GM18502 (cell line): ENCODE results near the gene MAGI2.
"Not testable (repeated sequence)": the region's sequence is repeated elsewhere in the genome, so short reads cannot be mapped to it uniquely, and the experiment has no call there.

ENCODE experiments used
- ATAC-seq: cut with Tn5 transposase; IDR thresholded peaks from one replicate; pipeline ENCODE4 v1.9.1; 2021; ENCODE audit warnings: mild to moderate bottlenecking; ENCODE audit not compliant: unreplicated experiment, poor library complexity

The MAGI2 gene

DNA sequence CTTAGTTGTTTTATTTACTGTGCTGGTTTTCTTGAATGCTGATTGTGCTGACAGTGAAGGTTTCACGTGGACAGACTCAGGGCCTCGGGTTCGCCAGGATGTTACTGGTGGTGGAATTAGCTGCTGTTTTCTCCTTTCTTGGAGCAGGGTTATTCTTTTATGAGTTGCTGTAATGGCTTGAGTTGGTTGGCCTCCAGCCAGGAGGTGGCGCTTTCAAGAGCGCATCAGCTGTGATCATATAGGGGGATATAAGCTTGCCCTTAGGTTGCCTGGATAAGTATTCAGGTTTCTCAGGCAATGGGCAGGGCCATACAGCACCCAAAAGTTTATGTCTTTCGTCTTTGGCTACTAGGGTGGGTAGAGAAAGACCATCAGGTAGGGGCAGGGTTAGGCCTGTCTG, 913.6 kb downstream of the MAGI2 start:
- ATAC-seq = no peak

- no peak for ATAC-seq
These were observed 917.8 kb downstream of the MAGI2 start for GRCh38 chr7:78535655-78536054.

DNA sequence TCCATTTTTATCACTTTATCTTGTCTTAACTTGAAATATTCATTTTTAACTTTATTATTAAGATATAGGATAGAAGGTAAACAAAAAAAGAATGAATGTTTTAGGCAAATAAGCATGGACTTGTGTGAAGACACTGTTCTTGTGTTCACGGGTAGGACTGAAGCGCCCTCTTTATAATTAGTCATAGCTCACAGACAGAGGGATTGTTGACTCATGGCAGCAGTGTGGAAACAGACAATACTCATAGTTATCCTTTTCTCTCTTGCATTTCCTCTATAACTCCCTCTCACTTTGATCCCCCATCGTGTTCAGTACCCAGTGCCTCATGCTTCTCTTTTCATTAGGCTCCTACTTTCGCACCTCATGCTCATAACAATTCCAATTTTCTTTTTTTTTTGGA, 923.1 kb downstream of the MAGI2 start:
- no peak for ATAC-seq

DNA sequence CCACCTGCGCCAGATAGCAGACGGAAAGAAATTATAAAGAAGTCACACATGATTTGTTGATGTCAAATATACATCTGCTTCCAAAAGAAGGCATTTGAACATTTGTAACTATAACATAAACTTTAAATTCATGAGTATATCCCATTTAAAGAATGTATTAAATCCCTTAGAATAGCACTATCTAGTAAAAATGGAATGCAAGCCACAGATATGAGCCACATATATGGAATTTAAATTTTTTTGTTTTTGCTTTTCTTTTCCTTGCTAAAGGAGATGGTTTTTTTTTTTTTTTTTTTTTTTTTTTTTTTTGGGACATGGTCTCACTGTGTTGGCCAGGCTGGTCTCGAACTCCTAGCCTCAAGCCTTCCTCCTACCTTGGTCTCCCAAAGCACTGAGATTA, 924.1 kb downstream of the MAGI2 start:
- ATAC-seq = no peak

GRCh38 chr7:78528964-78529363, 924.5 kb downstream of the MAGI2 start:
- no peak for ATAC-seq

GRCh38 chr7:78523930-78524329, 929.5 kb downstream of the MAGI2 start:
- ATAC-seq = no peak

- ATAC-seq = no peak
These were observed 931.5 kb downstream of the MAGI2 start for GRCh38 chr7:78521961-78522360.

DNA sequence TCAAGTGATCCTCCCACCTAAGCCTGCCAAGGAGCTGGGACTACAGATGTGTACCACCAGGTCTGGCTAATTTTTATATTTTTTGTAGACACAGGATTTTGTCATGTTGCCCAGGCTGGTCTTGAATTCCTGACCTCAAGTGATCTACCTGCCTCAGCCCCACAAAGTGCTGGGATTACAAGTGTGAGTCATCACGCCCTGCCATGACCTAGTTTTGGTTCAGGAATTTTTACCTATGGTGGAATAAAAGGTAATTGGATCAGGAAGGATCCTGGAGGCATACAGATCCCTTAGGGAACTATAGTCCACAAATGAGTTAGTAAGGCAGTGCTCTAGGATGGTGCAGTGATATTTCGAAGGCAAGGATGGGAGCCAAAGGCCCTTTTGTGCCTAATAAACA, 937.0 kb downstream of the MAGI2 start:
- ATAC-seq = no peak

- no peak for ATAC-seq
These were observed 938.8 kb downstream of the MAGI2 start for GRCh38 chr7:78514634-78515033.

- peak; percentile 73 for ATAC-seq
These were observed 942.8 kb downstream of the MAGI2 start for GRCh38 chr7:78510580-78511188.

GRCh38 chr7:78503301-78503700, 950.2 kb downstream of the MAGI2 start:
- not testable (repeated sequence) for ATAC-seq

DNA sequence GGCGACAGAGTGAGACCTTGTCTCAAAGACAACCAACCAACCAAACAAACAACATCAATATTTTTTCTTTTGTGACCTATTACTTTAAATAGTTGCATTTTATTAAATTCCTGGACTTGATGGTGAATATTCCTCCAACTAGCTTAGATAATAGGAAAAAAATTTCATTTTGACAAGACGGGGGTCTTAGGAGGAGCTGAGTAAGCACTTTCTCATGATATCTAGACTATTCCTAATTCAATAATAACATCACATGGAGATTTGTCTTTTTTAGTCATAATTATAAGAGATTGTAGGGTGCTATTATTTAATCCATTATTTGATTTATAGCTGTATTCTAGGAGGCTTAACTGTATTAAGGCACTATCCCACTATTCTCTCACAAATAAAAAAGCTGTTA, 952.4 kb downstream of the MAGI2 start:
- ATAC-seq = no peak

DNA sequence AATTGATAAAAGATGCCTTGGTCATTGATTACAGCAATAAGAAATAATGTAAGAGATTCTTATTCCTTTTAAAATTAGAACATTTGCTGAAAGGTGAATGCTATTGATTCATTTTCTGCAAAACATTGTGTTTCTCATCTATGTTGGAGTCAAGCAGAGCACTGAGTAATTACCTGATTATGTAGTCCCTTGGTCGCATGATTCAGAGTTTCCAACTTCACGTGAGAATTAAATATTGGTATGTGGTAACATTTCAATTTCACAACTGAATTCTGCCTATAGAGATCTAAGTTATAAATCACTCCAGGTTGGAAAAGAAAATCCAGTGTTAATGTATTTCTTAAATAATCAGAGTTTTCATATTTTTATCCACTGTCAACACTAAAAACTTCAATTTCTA, 953.5 kb downstream of the MAGI2 start:
- no peak for ATAC-seq

- no peak for ATAC-seq
These were observed 954.2 kb downstream of the MAGI2 start for GRCh38 chr7:78499283-78499682.

DNA sequence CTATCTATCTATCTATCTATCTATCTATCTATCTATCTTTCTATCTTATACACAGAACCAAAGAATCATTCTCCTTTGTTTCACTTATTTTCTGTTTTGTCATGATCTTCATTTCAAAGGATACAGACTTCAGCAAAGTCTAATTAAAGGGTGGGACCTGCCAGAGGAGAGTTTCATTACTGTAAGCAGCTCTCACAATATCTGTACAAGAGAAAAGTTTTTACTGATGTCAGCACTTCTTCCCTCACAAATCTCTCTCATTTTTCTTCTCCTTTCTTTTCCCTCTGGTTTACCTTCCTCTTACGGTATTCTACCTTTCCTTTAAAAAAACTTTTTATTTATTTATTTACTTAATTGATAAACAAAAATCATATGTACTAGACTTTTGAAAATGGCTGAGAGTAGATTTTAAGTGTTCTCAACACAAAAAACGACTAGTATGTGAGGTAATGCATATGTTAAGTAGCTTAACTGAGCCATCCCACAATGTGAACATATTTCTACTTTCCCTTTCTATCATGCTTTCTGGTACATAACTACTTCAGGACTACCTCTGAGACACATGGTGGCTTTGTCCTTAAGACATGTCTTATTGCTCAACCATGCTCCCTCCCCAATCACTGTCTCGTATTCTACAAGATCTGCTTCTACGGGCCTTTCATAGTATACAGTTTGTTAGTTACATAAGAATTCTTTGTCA, 955.6 kb downstream of the MAGI2 start:
- ATAC-seq = no peak

- ATAC-seq = no peak
These were observed 957.3 kb downstream of the MAGI2 start for GRCh38 chr7:78496096-78496630.

DNA sequence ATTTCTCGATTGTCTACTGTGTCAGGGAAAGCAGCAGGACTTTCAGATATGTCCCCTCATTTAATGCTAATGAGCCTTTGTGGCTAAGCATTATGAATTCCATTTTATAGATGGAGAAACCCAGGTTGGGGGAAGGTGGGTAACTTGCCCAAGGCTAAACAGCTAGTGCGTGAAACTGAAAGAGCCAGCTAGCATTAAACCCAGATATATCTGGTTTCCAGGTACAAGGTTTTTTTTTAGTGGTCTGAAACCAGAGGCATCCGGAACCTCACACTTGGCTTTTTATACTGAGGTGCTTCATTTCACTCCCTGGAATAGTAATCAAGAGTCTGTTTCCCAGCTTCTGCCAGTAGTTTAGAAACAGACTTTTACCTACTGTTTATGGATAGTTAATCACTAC, 960.1 kb downstream of the MAGI2 start:
- no peak for ATAC-seq

- ATAC-seq = no peak
These were observed 961.3 kb downstream of the MAGI2 start for GRCh38 chr7:78492146-78492545.

GRCh38 chr7:78490524-78490923, 962.9 kb downstream of the MAGI2 start:
- no peak for ATAC-seq

- no peak for ATAC-seq
These were observed 963.8 kb downstream of the MAGI2 start for GRCh38 chr7:78489476-78490240.

- ATAC-seq = no peak
These were observed 966.0 kb downstream of the MAGI2 start for GRCh38 chr7:78487464-78487863.
